ENCODE data around the gene INSRR.

The INSRR gene

GRCh38 chr1:156863631-156864030, 4.7 kb upstream of the INSRR start:
- in situ Hi-C loops (cut with MboI; ENCODE audit: low sequenced_read_pairs, unreplicated experiment): no loop called here
- no peak for TF ChIP-seq CTCF (IDR thresholded peaks at IDR 0.05; ENCODE audit: borderline replicate concordance, control extremely low read depth, extremely low read depth, insufficient read depth, missing control alignments)
- DNase-seq (ENCODE audit: low spot score): no peak

GRCh38 chr1:156862997-156863599, 4.2 kb upstream of the INSRR start:
- no peak for TF ChIP-seq CTCF (IDR thresholded peaks at IDR 0.05; ENCODE audit: borderline replicate concordance, control extremely low read depth, extremely low read depth, insufficient read depth, missing control alignments)
- DNase-seq (ENCODE audit: low spot score): no peak
- in situ Hi-C loops (cut with MboI; ENCODE audit: low sequenced_read_pairs, unreplicated experiment): no loop called here

GRCh38 chr1:156862584-156862983, 3.7 kb upstream of the INSRR start:
- in situ Hi-C loops (cut with MboI; ENCODE audit: low sequenced_read_pairs, unreplicated experiment): no loop called here
- no peak for TF ChIP-seq CTCF (IDR thresholded peaks at IDR 0.05; ENCODE audit: borderline replicate concordance, control extremely low read depth, extremely low read depth, insufficient read depth, missing control alignments)
- no peak for DNase-seq (ENCODE audit: low spot score)

GRCh38 chr1:156860628-156861423, 1.9 kb upstream of the INSRR start, which contains the start of gene NTRK1:
Gene NTRK1, plus strand, starts transcription at chr1:156860865. Its CDS starts 70 bp downstream, at chr1:156860935.
- no peak for TF ChIP-seq CTCF (IDR thresholded peaks at IDR 0.05; ENCODE audit: borderline replicate concordance, control extremely low read depth, extremely low read depth, insufficient read depth, missing control alignments)
- in situ Hi-C loops (cut with MboI; ENCODE audit: low sequenced_read_pairs, unreplicated experiment): no loop called here
- peak; percentile 84 for DNase-seq (ENCODE audit: low spot score)

- TF ChIP-seq CTCF (IDR thresholded peaks at IDR 0.05; ENCODE audit: borderline replicate concordance, control extremely low read depth, extremely low read depth, insufficient read depth, missing control alignments): peak; percentile 77
- in situ Hi-C loops (cut with MboI; ENCODE audit: low sequenced_read_pairs, unreplicated experiment): no loop called here
- peak; percentile 90 for DNase-seq (ENCODE audit: low spot score)
Measured at GRCh38 chr1:156860113-156860627, 1.3 kb upstream of the INSRR start.

- peak; percentile 68 for DNase-seq (ENCODE audit: low spot score)
- in situ Hi-C loops (cut with MboI; ENCODE audit: low sequenced_read_pairs, unreplicated experiment): no loop called here
Measured at GRCh38 chr1:156859523-156860112, 701 bp upstream of the INSRR start.

More at GRCh38 chr1:156859523-156860112, 701 bp upstream of the INSRR start:
- no peak for TF ChIP-seq CTCF (IDR thresholded peaks at IDR 0.05; ENCODE audit: borderline replicate concordance, control extremely low read depth, extremely low read depth, insufficient read depth, missing control alignments)

Data from GM13976 (cell line).